Parathyroid adenoma (tissue), 2 donors: ENCODE measurements around the gene CRB1.

Experiments
- H2AFZ ChIP-seq: fragments of 300-600 bp; sonication (generic); one replicate; pipeline ENCODE4 v1.7.0; 2017; ENCODE audit warnings: antibody characterized with exemption, mild to moderate bottlenecking
- H3K27ac ChIP-seq: fragments of 300-600 bp; sonication (generic); one replicate; pipeline ENCODE4 v1.7.0; 2017
- H3K27me3 ChIP-seq: fragments of 300-600 bp; sonication (generic); one replicate; pipeline ENCODE4 v1.7.0; 2017; ENCODE audit warnings: low read length; ENCODE audit not compliant: control insufficient read depth, insufficient read depth
- H3K36me3 ChIP-seq: fragments of 300-600 bp; sonication (generic); one replicate; pipeline ENCODE4 v1.7.0; 2017; ENCODE audit warnings: low read length; ENCODE audit not compliant: control insufficient read depth, insufficient read depth
- H3K4me1 ChIP-seq: fragments of 300-600 bp; sonication (generic); one replicate; pipeline ENCODE4 v1.7.0; 2017; ENCODE audit warnings: control low read depth
- H3K4me2 ChIP-seq: fragments of 300-600 bp; sonication (generic); one replicate; pipeline ENCODE4 v1.7.0; 2017; ENCODE audit warnings: low read length
- H3K4me3 ChIP-seq: fragments of 300-600 bp; sonication (generic); one replicate; pipeline ENCODE4 v1.7.0; 2017; ENCODE audit warnings: low read depth, low read length
- H3K79me2 ChIP-seq: fragments of 300-600 bp; sonication (generic); one replicate; pipeline ENCODE4 v1.7.0; 2017; ENCODE audit warnings: control low read depth
- H3K9ac ChIP-seq: fragments of 300-600 bp; sonication (generic); one replicate; pipeline ENCODE4 v1.7.0; 2017; ENCODE audit warnings: mild to moderate bottlenecking
- H3K9me3 ChIP-seq: fragments of 300-600 bp; sonication (generic); one replicate; pipeline ENCODE4 v1.7.0; 2017; ENCODE audit warnings: low read length; ENCODE audit not compliant: control insufficient read depth
- CTCF ChIP-seq: fragments of 300-600 bp; sonication (generic); IDR thresholded peaks from one replicate; pipeline ENCODE4 v1.7.0; 2017; ENCODE audit warnings: antibody characterized with exemption, mild to moderate bottlenecking
- donor health status: primary hyperparathyroidism.

Gene CRB1

GRCh38 chr1:197285526-197286205 lies 17.6 kb downstream of the CRB1 start:
- H3K4me2 ChIP-seq: no peak overlapping the region
- no peaks in the 10 kb centered on the region for H3K27me3 ChIP-seq
- no peak overlapping the region for H3K4me3 ChIP-seq
- H3K4me1 ChIP-seq: no peaks in the 10 kb centered on the region
- no peak for TF ChIP-seq CTCF
- H3K27ac ChIP-seq: no peak overlapping the region
- H2AFZ ChIP-seq: no peak overlapping the region
- no peaks in the 10 kb centered on the region for H3K9me3 ChIP-seq
- no peak overlapping the region for H3K9ac ChIP-seq
- no peaks in the 10 kb centered on the region for H3K79me2 ChIP-seq
- H3K36me3 ChIP-seq: no peaks in the 10 kb centered on the region

- Histone ChIP-seq H3K36me3 (no peaks in the 10 kb centered on the region), H3K79me2 (no peaks in the 10 kb centered on the region), H3K9ac (no peak overlapping the region), H3K4me2 (no peak overlapping the region), H2AFZ (no peak overlapping the region), H3K4me3 (no peak overlapping the region), H3K27me3 (no peaks in the 10 kb centered on the region), H3K9me3 (no peaks in the 10 kb centered on the region), H3K27ac (no peak overlapping the region), H3K4me1 (no peaks in the 10 kb centered on the region)
- no peak for TF ChIP-seq CTCF
Observed at GRCh38 chr1:197286634-197287033, 18.6 kb downstream of the CRB1 start.

- Histone ChIP-seq H3K9ac (no peak overlapping the region), H3K27me3 (no peaks in the 10 kb centered on the region), H3K4me2 (no peak overlapping the region), H3K4me1 (no peaks in the 10 kb centered on the region), H3K4me3 (no peak overlapping the region), H3K79me2 (no peaks in the 10 kb centered on the region), H2AFZ (no peak overlapping the region), H3K36me3 (no peaks in the 10 kb centered on the region), H3K27ac (no peak overlapping the region), H3K9me3 (no peaks in the 10 kb centered on the region)
- no peak for TF ChIP-seq CTCF
Observed at GRCh38 chr1:197287863-197288262, 19.8 kb downstream of the CRB1 start.

GRCh38 chr1:197302775-197303174 lies 34.7 kb downstream of the CRB1 start:
- no peaks in the 10 kb centered on the region for H3K9me3 ChIP-seq
- H3K36me3 ChIP-seq: no peaks in the 10 kb centered on the region
- H3K27ac ChIP-seq: no peak overlapping the region
- no peaks in the 10 kb centered on the region for H3K4me1 ChIP-seq
- H3K4me3 ChIP-seq: no peak overlapping the region
- no peak overlapping the region for H3K4me2 ChIP-seq
- H3K9ac ChIP-seq: no peak overlapping the region
- no peak for TF ChIP-seq CTCF
- no peaks in the 10 kb centered on the region for H3K79me2 ChIP-seq
- no peak overlapping the region for H2AFZ ChIP-seq
- H3K27me3 ChIP-seq: no peaks in the 10 kb centered on the region

GRCh38 chr1:197303463-197303862 lies 35.4 kb downstream of the CRB1 start:
- no peak overlapping the region for H2AFZ ChIP-seq
- H3K79me2 ChIP-seq: no peaks in the 10 kb centered on the region
- H3K9me3 ChIP-seq: no peaks in the 10 kb centered on the region
- H3K4me2 ChIP-seq: no peak overlapping the region
- no peaks in the 10 kb centered on the region for H3K36me3 ChIP-seq
- H3K27me3 ChIP-seq: no peaks in the 10 kb centered on the region
- H3K27ac ChIP-seq: no peak overlapping the region
- no peak for TF ChIP-seq CTCF
- no peak overlapping the region for H3K9ac ChIP-seq
- no peak overlapping the region for H3K4me3 ChIP-seq
- H3K4me1 ChIP-seq: no peaks in the 10 kb centered on the region
